H9 (cell line): Measurements from ENCODE around the gene SFRP5. TPM values are rescaled to one million over a fixed set of nuclear protein-coding genes. Genes with fewer than 3 reads are reported as not detected.

ENCODE experiments used
- DNase-seq: peaks from one replicate; pipeline ENCODE4 v3.0.0-alpha.2; 2017
- H2AFZ ChIP-seq: one replicate; pipeline ENCODE4 v1.6.1; 2013; ENCODE audit warnings: mild to moderate bottlenecking, low read length, control low read depth, moderate library complexity
- H2AK5ac ChIP-seq: 2 replicates; pipeline ENCODE4 v1.6.1; 2013; ENCODE audit warnings: low read length, control low read depth, mixed read lengths; ENCODE audit not compliant: insufficient read length
- H2BK120ac ChIP-seq: one replicate; pipeline ENCODE4 v1.6.1; 2013; ENCODE audit warnings: low read depth, mild to moderate bottlenecking, low read length, control low read depth, inconsistent platforms; ENCODE audit not compliant: poor library complexity, severe bottlenecking
- H2BK12ac ChIP-seq: 2 replicates; pipeline ENCODE4 v1.6.1; 2013; ENCODE audit warnings: low read length, control low read depth, mixed read lengths, low read depth; ENCODE audit not compliant: insufficient read length
- H2BK15ac ChIP-seq: 2 replicates; pipeline ENCODE4 v1.6.1; 2013; ENCODE audit warnings: low read depth, low read length, control low read depth
- H2BK20ac ChIP-seq: one replicate; pipeline ENCODE4 v1.6.1; 2013; ENCODE audit warnings: low read depth, mild to moderate bottlenecking, low read length, control low read depth, inconsistent platforms; ENCODE audit not compliant: poor library complexity, severe bottlenecking
- H2BK5ac ChIP-seq: 2 replicates; pipeline ENCODE4 v1.6.1; 2013; ENCODE audit warnings: low read length, control low read depth, mixed read lengths; ENCODE audit not compliant: insufficient read length
- H3K14ac ChIP-seq: 2 replicates; pipeline ENCODE4 v1.6.1; 2013; ENCODE audit warnings: low read length, control low read depth; ENCODE audit not compliant: insufficient read depth
- H3K18ac ChIP-seq: 2 replicates; pipeline ENCODE4 v1.6.1; 2013; ENCODE audit warnings: low read depth, mild to moderate bottlenecking, mixed read lengths, low read length, control low read depth; ENCODE audit not compliant: insufficient read length
- H3K23ac ChIP-seq: 2 replicates; pipeline ENCODE4 v1.6.1; 2013; ENCODE audit warnings: low read length, control low read depth, mixed read lengths, low read depth; ENCODE audit not compliant: insufficient read length
- H3K23me2 ChIP-seq: 2 replicates; pipeline ENCODE4 v1.6.1; 2013; ENCODE audit warnings: low read depth, mild to moderate bottlenecking, mixed read lengths, low read length, control low read depth; ENCODE audit not compliant: insufficient read length, poor library complexity, severe bottlenecking
- H3K27ac ChIP-seq: 2 replicates; pipeline ENCODE4 v1.5.1; 2013; ENCODE audit warnings: low read length, control low read depth, mixed read lengths, low read depth; ENCODE audit not compliant: insufficient read length
- H3K27me3 ChIP-seq: 2 replicates; pipeline ENCODE4 v1.6.1; 2013; ENCODE audit warnings: low read length, control low read depth, inconsistent platforms; ENCODE audit not compliant: insufficient read depth
- H3K4ac ChIP-seq: 2 replicates; pipeline ENCODE4 v1.6.1; 2013; ENCODE audit warnings: low read depth, mild to moderate bottlenecking, control low read depth, inconsistent platforms, low read length, moderate library complexity
- H3K4me1 ChIP-seq: 2 replicates; pipeline ENCODE4 v1.6.1; 2013; ENCODE audit warnings: low read length, control low read depth, inconsistent platforms; ENCODE audit not compliant: insufficient read depth
- H3K4me2 ChIP-seq: 2 replicates; pipeline ENCODE4 v1.6.1; 2013; ENCODE audit warnings: low read length, control low read depth, mixed read lengths; ENCODE audit not compliant: insufficient read length, insufficient read depth
- H3K56ac ChIP-seq: 2 replicates; pipeline ENCODE4 v1.6.1; 2013; ENCODE audit warnings: low read depth, mild to moderate bottlenecking, mixed read lengths, low read length, control low read depth; ENCODE audit not compliant: insufficient read length
- H3K79me1 ChIP-seq: 2 replicates; pipeline ENCODE4 v1.6.1; 2013; ENCODE audit warnings: low read depth, mild to moderate bottlenecking, moderate library complexity, low read length, control low read depth, inconsistent platforms; ENCODE audit not compliant: insufficient read depth, poor library complexity, severe bottlenecking
- H3K79me2 ChIP-seq: 2 replicates; pipeline ENCODE4 v1.6.1; 2013; ENCODE audit warnings: low read length, control low read depth, inconsistent platforms; ENCODE audit not compliant: insufficient read depth
- H3K9ac ChIP-seq: 2 replicates; pipeline ENCODE4 v1.6.1; 2013; ENCODE audit warnings: low read length, control low read depth, mixed read lengths; ENCODE audit not compliant: insufficient read length; ENCODE audit errors: extremely low read depth
- H3K9me3 ChIP-seq: one replicate; pipeline ENCODE4 v1.6.1; 2013; ENCODE audit warnings: low read depth, low read length, inconsistent platforms; ENCODE audit not compliant: control insufficient read depth
- H3T11ph ChIP-seq: one replicate; pipeline ENCODE4 v1.6.1; 2013; ENCODE audit warnings: mild to moderate bottlenecking, low read length, control low read depth, inconsistent platforms
- H4K20me1 ChIP-seq: one replicate; pipeline ENCODE4 v1.6.1; 2013; ENCODE audit not compliant: control insufficient read depth, insufficient read length, insufficient read depth
- H4K5ac ChIP-seq: 2 replicates; pipeline ENCODE4 v1.6.1; 2013; ENCODE audit warnings: low read depth, mild to moderate bottlenecking, mixed read lengths, low read length, control low read depth; ENCODE audit not compliant: insufficient read length
- H4K8ac ChIP-seq: replicated peaks from 2 replicates; pipeline ENCODE4 v1.6.1; 2013; ENCODE audit warnings: low read length, control low read depth, mixed read lengths, low read depth; ENCODE audit not compliant: insufficient read length
- H4K91ac ChIP-seq: 2 replicates; pipeline ENCODE4 v1.6.1; 2013; ENCODE audit warnings: low read depth, mild to moderate bottlenecking, moderate library complexity, mixed read lengths, low read length, control low read depth; ENCODE audit not compliant: insufficient read length
- H3K27ac Mint-ChIP-seq, 3 experiments: 2 replicates in 2 of 3; 3 replicates in 1 of 3; pipeline ENCODE4 v1.8.0; 2020 to 2021; ENCODE audit warnings: mixed read lengths in 3 of 3, mild to moderate bottlenecking in 1 of 3, moderate library complexity in 1 of 3
- H3K27me3 Mint-ChIP-seq: 2 replicates; pipeline ENCODE4 v1.8.0; 2021; ENCODE audit warnings: low read depth, mild to moderate bottlenecking, moderate library complexity, mixed read lengths
- H3K36me3 Mint-ChIP-seq, 3 experiments: 2 replicates in 2 of 3; 3 replicates in 1 of 3; pipeline ENCODE4 v1.8.0; 2020 to 2021; ENCODE audit warnings: low read depth in 3 of 3, mixed read lengths in 3 of 3; ENCODE audit not compliant: insufficient read depth in 1 of 3
- H3K4me1 Mint-ChIP-seq, 2 experiments: 2 replicates each; pipeline ENCODE4 v1.8.0; 2020; ENCODE audit warnings: mixed read lengths in 2 of 2
- H3K4me3 Mint-ChIP-seq, 2 experiments: 2 replicates in 1 of 2; 3 replicates in 1 of 2; pipeline ENCODE4 v1.8.0; 2020 to 2021; ENCODE audit warnings: mild to moderate bottlenecking in 2 of 2, mixed read lengths in 2 of 2, moderate library complexity in 1 of 2
- H3K9me3 Mint-ChIP-seq, 2 experiments: 2 replicates in 1 of 2; 3 replicates in 1 of 2; pipeline ENCODE4 v1.8.0; 2020; ENCODE audit warnings: mild to moderate bottlenecking in 2 of 2, mixed read lengths in 2 of 2, moderate library complexity in 1 of 2
- WGBS: extraction: QIAGEN DNeasy Blood & Tissue Kit; methylation state at CpG from one replicate; pipeline ENCODE4 v1.1.7; 2013; ENCODE audit warnings: missing lambda C conversion rate, low lambda C conversion rate, mixed read lengths; ENCODE audit not compliant: insufficient read length; ENCODE audit errors: extremely low coverage; 5-methylcytosine and 5-hydroxymethylcytosine counted together
- total RNA-seq: library from RNA; stranded (reverse); gene quantifications from 2 replicates; pipeline ENCODE4 v1.2.1, GENCODE V29; 2021
- TF ChIP-seq, protein P1 (sequence below): fragments of 200-600 bp; sonication (generic); conservative IDR thresholded peaks from 3 replicates; pipeline ENCODE4 v1.8.0; 2021; ENCODE audit warnings: antibody characterized with exemption, mild to moderate bottlenecking

Gene SFRP5
- total RNA-seq, 1 experiment from 2014 or later: 1.7 TPM

DNA sequence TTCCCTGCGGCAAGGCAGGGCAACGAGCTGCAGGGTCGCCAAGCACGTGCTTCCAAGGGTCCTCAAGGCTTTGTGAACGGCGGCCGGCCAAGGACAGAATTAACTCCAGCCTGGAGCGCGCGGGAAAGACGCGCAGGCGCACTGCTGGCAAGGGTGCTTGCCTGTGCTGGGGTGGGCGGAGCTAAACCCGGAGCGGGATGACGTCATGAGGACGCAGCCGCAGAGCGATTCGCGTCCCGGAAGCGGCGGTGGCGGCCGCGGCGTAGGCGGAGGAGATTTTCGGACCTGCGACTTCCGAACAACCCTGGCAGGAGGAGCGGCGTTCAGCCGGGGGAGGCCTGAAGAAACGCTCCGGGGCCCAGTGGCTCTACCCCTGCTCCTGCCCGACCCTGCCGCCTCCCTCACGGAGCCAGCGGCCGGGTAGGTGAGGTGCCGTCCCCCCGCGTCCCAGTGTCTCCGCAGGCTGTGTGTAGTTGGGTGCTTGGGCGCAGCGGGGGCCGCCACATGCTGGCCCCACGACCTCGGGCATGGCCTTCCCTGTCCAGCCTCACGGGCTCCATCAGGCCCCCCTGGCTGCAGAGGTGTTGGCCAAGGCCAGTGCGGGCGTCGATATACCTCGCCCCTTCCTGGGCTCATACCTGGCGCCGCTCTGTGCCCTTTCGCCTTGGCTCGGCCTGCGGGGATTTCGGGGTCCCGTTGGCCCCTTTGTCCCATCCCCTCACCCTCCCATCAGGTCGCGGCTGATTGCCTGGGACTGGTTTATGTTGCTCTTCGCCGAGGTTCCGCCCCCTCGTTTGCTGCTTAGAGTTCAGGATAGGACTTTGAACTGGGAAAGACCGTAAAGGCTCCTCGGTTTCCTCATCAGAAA, 34.7 kb downstream of the SFRP5 start, which contains the start of gene ZFYVE27:
Gene ZFYVE27, plus strand, starts transcription at position 227 of the 868 bp plus-strand sequence. CDS start 1,350 bp downstream, outside the sequence.
- Histone ChIP-seq H3K4ac (no peak within 1 kb of the TSS), H3K23me2 (peaks cover 7% of the 10 kb centered on the region), H3K9me3 (peaks cover 4% of the 10 kb centered on the region), H3K79me2 (peaks cover 5% of the 10 kb centered on the region; the same call in 1 of the 2 replicates), H3K27ac (no peak within 1 kb of the TSS), H3T11ph (no peak within 1 kb of the TSS), H3K4me2 (peak within 1 kb of the TSS; percentile 90), H4K5ac (peak within 1 kb of the TSS; percentile 2), H2BK20ac (no peak within 1 kb of the TSS), H2AK5ac (no peak within 1 kb of the TSS), H4K8ac (no peak within 1 kb of the TSS), H3K79me1 (peaks cover 7% of the 10 kb centered on the region), H2BK120ac (no peak within 1 kb of the TSS), H3K23ac (no peak within 1 kb of the TSS), H3K18ac (peak within 1 kb of the TSS; percentile 41), H2BK5ac (no peak within 1 kb of the TSS), H3K14ac (peak within 1 kb of the TSS; percentile 68), H2BK12ac (no peak within 1 kb of the TSS), H4K91ac (no peak within 1 kb of the TSS), H3K9ac (peak within 1 kb of the TSS; percentile 77), H3K56ac (no peak within 1 kb of the TSS), H2BK15ac (no peak within 1 kb of the TSS), H4K20me1 (no peaks in the 10 kb centered on the region), H3K4me1 (no peaks in the 10 kb centered on the region), H3K27me3 (peaks cover 17% of the 10 kb centered on the region; the same call in 1 of the 2 replicates), H2AFZ (no peak within 1 kb of the TSS)
- peak within 1 kb of the TSS; percentile 83 to 93 (median 88); a peak in 4 of 7 replicates for H3K27ac Mint-ChIP-seq
- peak within 1 kb of the TSS; percentile 81 to 96 for H3K4me3 Mint-ChIP-seq
- H3K36me3 Mint-ChIP-seq: peaks cover 21 to 50% (median 44%) of the 10 kb centered on the region in 3 experiments
- H3K9me3 Mint-ChIP-seq: peaks cover 15 to 16% of the 10 kb centered on the region in 2 experiments
- H3K4me1 Mint-ChIP-seq: peaks cover 8 to 9% of the 10 kb centered on the region in 2 experiments
- H3K27me3 Mint-ChIP-seq: peaks cover 33% of the 10 kb centered on the region
- no CpG with 5 or more reads among the region's 72 CpGs for WGBS
- TF ChIP-seq, protein P1, sequence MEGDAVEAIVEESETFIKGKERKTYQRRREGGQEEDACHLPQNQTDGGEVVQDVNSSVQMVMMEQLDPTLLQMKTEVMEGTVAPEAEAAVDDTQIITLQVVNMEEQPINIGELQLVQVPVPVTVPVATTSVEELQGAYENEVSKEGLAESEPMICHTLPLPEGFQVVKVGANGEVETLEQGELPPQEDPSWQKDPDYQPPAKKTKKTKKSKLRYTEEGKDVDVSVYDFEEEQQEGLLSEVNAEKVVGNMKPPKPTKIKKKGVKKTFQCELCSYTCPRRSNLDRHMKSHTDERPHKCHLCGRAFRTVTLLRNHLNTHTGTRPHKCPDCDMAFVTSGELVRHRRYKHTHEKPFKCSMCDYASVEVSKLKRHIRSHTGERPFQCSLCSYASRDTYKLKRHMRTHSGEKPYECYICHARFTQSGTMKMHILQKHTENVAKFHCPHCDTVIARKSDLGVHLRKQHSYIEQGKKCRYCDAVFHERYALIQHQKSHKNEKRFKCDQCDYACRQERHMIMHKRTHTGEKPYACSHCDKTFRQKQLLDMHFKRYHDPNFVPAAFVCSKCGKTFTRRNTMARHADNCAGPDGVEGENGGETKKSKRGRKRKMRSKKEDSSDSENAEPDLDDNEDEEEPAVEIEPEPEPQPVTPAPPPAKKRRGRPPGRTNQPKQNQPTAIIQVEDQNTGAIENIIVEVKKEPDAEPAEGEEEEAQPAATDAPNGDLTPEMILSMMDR: no peak
- peak; percentile 96 for DNase-seq
